Measurements from ENCODE around the gene RPS8.

The RPS8 gene

DNA sequence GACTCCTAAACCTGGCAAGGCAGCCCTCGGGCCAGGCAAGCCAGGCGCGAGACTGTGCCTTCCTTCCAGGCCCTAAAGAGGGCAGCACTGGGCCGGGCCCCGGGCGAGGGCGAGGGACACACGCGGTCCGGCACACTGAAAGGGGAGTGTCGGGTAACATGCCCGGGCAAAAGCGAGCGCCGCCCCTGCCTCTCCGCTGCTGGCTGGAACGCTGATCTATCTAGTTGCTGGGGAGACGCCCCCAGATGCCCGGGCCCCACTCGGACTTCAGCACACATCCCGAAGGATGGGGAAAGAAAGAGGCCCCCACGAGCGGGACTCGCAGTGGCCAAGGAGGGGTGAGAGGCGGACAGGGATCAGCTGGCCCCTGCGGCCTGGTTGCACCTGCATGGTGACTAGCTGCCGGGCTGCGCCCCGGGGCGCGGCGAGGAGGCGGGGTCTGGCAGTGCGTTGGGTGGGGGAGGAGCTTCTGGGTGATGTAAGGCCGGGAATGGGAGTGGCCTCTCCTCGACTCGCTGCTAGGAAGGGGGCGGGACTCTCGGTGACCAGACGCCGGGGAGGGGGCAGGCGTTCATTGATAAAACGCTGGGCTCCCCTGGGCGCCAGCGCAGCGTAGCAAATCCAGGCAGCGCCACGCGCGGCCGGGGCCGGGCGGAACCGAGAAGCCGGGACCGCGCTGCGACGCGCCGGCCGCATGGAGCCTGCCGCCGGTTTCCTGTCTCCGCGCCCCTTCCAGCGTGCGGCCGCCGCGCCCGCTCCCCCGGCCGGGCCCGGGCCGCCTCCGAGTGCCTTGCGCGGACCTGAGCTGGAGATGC is 24.6 kb downstream of the RPS8 start, which contains the start of gene PLK3 (continued):
- TF ChIP-seq ZNF510 (tag by site-specific recombination; IDR thresholded peaks at IDR 0.05; ENCODE audit: insufficient replicate concordance) (no peak), KLF9 (tag by site-specific recombination; IDR thresholded peaks at IDR 0.05; ENCODE audit: low read depth) (peak; percentile 97), ZNF2 (tag by site-specific recombination; IDR thresholded peaks at IDR 0.05) (peak; percentile 94), ZNF132 (tag by site-specific recombination; IDR thresholded peaks at IDR 0.05; ENCODE audit: borderline replicate concordance) (no peak), YY2 (tag by site-specific recombination; IDR thresholded peaks at IDR 0.05) (no peak), ZNF214 (tag by site-specific recombination; IDR thresholded peaks at IDR 0.05; ENCODE audit: borderline replicate concordance) (no peak), ZNF654 (tag by site-specific recombination; IDR thresholded peaks at IDR 0.05; ENCODE audit: low read depth) (no peak; the same call in 1 of the 2 replicates), ZNF624 (tag by site-specific recombination; IDR thresholded peaks at IDR 0.05) (no peak), FEZF1 (tag by site-specific recombination; IDR thresholded peaks at IDR 0.05) (no peak; the same call in 1 of the 2 replicates), ZNF670 (tag by site-specific recombination; IDR thresholded peaks at IDR 0.05; ENCODE audit: low read depth) (no peak), ZNF146 (tag by site-specific recombination; IDR thresholded peaks at IDR 0.05) (peak; percentile 32; the same call in 1 of the 2 replicates), ZNF707 (tag by site-specific recombination; IDR thresholded peaks at IDR 0.05) (no peak), ZNF501 (tag by site-specific recombination; IDR thresholded peaks at IDR 0.05) (peak; percentile 99), ZNF660 (tag by site-specific recombination; IDR thresholded peaks at IDR 0.05) (peak; percentile 68), ZNF292 (tag by site-specific recombination; IDR thresholded peaks at IDR 0.05; ENCODE audit: borderline replicate concordance, low read depth) (no peak), ZNF600 (tag by site-specific recombination; IDR thresholded peaks at IDR 0.05) (0 out of 2 replicates have a peak, but pooled peaks have one; percentile 8), ZNF184 (tag by site-specific recombination; IDR thresholded peaks at IDR 0.05) (peak; percentile 30; the same call in 1 of the 2 replicates), ZNF354C (tag by site-specific recombination; IDR thresholded peaks at IDR 0.05; ENCODE audit: borderline replicate concordance, low read depth) (no peak), ZNF664 (tag by site-specific recombination; IDR thresholded peaks at IDR 0.05) (no peak)
- TF ChIP-seq, protein P1, sequence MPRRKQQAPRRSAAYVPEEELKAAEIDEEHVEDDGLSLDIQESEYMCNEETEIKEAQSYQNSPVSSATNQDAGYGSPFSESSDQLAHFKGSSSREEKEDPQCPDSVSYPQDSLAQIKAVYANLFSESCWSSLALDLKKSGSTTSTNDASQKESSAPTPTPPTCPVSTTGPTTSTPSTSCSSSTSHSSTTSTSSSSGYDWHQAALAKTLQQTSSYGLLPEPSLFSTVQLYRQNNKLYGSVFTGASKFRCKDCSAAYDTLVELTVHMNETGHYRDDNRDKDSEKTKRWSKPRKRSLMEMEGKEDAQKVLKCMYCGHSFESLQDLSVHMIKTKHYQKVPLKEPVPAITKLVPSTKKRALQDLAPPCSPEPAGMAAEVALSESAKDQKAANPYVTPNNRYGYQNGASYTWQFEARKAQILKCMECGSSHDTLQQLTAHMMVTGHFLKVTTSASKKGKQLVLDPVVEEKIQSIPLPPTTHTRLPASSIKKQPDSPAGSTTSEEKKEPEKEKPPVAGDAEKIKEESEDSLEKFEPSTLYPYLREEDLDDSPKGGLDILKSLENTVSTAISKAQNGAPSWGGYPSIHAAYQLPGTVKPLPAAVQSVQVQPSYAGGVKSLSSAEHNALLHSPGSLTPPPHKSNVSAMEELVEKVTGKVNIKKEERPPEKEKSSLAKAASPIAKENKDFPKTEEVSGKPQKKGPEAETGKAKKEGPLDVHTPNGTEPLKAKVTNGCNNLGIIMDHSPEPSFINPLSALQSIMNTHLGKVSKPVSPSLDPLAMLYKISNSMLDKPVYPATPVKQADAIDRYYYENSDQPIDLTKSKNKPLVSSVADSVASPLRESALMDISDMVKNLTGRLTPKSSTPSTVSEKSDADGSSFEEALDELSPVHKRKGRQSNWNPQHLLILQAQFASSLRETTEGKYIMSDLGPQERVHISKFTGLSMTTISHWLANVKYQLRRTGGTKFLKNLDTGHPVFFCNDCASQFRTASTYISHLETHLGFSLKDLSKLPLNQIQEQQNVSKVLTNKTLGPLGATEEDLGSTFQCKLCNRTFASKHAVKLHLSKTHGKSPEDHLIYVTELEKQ (tag by site-specific recombination; IDR thresholded peaks at IDR 0.05; ENCODE audit: borderline replicate concordance) = peak; percentile 34; the same call in 1 of the 2 replicates
- TF ChIP-seq, protein P2, sequence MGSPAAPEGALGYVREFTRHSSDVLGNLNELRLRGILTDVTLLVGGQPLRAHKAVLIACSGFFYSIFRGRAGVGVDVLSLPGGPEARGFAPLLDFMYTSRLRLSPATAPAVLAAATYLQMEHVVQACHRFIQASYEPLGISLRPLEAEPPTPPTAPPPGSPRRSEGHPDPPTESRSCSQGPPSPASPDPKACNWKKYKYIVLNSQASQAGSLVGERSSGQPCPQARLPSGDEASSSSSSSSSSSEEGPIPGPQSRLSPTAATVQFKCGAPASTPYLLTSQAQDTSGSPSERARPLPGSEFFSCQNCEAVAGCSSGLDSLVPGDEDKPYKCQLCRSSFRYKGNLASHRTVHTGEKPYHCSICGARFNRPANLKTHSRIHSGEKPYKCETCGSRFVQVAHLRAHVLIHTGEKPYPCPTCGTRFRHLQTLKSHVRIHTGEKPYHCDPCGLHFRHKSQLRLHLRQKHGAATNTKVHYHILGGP (tag by site-specific recombination; IDR thresholded peaks at IDR 0.05) = no peak
- TF ChIP-seq, protein P3, sequence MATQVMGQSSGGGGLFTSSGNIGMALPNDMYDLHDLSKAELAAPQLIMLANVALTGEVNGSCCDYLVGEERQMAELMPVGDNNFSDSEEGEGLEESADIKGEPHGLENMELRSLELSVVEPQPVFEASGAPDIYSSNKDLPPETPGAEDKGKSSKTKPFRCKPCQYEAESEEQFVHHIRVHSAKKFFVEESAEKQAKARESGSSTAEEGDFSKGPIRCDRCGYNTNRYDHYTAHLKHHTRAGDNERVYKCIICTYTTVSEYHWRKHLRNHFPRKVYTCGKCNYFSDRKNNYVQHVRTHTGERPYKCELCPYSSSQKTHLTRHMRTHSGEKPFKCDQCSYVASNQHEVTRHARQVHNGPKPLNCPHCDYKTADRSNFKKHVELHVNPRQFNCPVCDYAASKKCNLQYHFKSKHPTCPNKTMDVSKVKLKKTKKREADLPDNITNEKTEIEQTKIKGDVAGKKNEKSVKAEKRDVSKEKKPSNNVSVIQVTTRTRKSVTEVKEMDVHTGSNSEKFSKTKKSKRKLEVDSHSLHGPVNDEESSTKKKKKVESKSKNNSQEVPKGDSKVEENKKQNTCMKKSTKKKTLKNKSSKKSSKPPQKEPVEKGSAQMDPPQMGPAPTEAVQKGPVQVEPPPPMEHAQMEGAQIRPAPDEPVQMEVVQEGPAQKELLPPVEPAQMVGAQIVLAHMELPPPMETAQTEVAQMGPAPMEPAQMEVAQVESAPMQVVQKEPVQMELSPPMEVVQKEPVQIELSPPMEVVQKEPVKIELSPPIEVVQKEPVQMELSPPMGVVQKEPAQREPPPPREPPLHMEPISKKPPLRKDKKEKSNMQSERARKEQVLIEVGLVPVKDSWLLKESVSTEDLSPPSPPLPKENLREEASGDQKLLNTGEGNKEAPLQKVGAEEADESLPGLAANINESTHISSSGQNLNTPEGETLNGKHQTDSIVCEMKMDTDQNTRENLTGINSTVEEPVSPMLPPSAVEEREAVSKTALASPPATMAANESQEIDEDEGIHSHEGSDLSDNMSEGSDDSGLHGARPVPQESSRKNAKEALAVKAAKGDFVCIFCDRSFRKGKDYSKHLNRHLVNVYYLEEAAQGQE (tag by site-specific recombination; IDR thresholded peaks at IDR 0.05) = no peak
- TF ChIP-seq, protein P4, sequence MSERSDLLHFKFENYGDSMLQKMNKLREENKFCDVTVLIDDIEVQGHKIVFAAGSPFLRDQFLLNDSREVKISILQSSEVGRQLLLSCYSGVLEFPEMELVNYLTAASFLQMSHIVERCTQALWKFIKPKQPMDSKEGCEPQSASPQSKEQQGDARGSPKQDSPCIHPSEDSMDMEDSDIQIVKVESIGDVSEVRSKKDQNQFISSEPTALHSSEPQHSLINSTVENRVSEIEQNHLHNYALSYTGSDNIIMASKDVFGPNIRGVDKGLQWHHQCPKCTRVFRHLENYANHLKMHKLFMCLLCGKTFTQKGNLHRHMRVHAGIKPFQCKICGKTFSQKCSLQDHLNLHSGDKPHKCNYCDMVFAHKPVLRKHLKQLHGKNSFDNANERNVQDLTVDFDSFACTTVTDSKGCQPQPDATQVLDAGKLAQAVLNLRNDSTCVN (tag by site-specific recombination; optimal IDR thresholded peaks at IDR 0.05) = peak; percentile 81
- TF ChIP-seq, protein P5, sequence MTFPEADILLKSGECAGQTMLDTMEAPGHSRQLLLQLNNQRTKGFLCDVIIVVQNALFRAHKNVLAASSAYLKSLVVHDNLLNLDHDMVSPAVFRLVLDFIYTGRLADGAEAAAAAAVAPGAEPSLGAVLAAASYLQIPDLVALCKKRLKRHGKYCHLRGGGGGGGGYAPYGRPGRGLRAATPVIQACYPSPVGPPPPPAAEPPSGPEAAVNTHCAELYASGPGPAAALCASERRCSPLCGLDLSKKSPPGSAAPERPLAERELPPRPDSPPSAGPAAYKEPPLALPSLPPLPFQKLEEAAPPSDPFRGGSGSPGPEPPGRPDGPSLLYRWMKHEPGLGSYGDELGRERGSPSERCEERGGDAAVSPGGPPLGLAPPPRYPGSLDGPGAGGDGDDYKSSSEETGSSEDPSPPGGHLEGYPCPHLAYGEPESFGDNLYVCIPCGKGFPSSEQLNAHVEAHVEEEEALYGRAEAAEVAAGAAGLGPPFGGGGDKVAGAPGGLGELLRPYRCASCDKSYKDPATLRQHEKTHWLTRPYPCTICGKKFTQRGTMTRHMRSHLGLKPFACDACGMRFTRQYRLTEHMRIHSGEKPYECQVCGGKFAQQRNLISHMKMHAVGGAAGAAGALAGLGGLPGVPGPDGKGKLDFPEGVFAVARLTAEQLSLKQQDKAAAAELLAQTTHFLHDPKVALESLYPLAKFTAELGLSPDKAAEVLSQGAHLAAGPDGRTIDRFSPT (tag by site-specific recombination; IDR thresholded peaks at IDR 0.05) = peak; percentile 93
- TF ChIP-seq, protein P6, sequence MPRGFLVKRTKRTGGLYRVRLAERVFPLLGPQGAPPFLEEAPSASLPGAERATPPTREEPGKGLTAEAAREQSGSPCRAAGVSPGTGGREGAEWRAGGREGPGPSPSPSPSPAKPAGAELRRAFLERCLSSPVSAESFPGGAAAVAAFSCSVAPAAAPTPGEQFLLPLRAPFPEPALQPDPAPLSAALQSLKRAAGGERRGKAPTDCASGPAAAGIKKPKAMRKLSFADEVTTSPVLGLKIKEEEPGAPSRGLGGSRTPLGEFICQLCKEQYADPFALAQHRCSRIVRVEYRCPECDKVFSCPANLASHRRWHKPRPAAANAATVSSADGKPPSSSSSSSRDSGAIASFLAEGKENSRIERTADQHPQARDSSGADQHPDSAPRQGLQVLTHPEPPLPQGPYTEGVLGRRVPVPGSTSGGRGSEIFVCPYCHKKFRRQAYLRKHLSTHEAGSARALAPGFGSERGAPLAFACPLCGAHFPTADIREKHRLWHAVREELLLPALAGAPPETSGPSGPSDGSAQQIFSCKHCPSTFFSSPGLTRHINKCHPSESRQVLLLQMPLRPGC (tag by site-specific recombination; IDR thresholded peaks at IDR 0.05) = peak; percentile 74

Data from HEK293 (cell line).